Endothelial cell of umbilical vein (primary cell): ENCODE results near the gene ALX3.

Source experiments
- CTCF ChIP-seq, 2 donors: IDR thresholded peaks; 1 replicate in 1 of 2; 2 replicates in 1 of 2; pipeline ENCODE4 v1.5.1; 2011; ENCODE audit warnings: low read length in 2 of 2, mild to moderate bottlenecking in 2 of 2, moderate library complexity in 2 of 2, control low read depth in 1 of 2, inconsistent platforms in 1 of 2, low read depth in 1 of 2; ENCODE audit not compliant: insufficient read depth in 1 of 2; ENCODE audit errors: extremely low read depth in 1 of 2
- FOS ChIP-seq: IDR thresholded peaks from 2 replicates; pipeline ENCODE4 v1.6.1; 2011; ENCODE audit warnings: mild to moderate bottlenecking, low read length, moderate library complexity, borderline replicate concordance; ENCODE audit not compliant: insufficient read depth
- JUN ChIP-seq: IDR thresholded peaks from 2 replicates; pipeline ENCODE4 v1.6.1; 2011; ENCODE audit warnings: borderline replicate concordance, low read depth; ENCODE audit not compliant: insufficient read length, insufficient read depth
- MAX ChIP-seq: IDR thresholded peaks from 2 replicates; pipeline ENCODE4 v1.6.1; 2011; ENCODE audit not compliant: insufficient read depth, insufficient read length
- MYC ChIP-seq: IDR thresholded peaks from one replicate; pipeline ENCODE4 v1.6.1; 2011; ENCODE audit warnings: mild to moderate bottlenecking, low read depth, low read length
- POLR2A ChIP-seq: IDR thresholded peaks from 2 replicates; pipeline ENCODE4 v1.6.1; 2012; ENCODE audit warnings: low read depth, mild to moderate bottlenecking, control low read depth, low read length
- POLR2AphosphoS5 ChIP-seq: IDR thresholded peaks from 2 replicates; pipeline ENCODE4 v1.6.1; 2012; ENCODE audit warnings: low read depth, mild to moderate bottlenecking, control low read depth, low read length, moderate library complexity; ENCODE audit not compliant: insufficient read depth

GRCh38 chr1:110092991-110093390 is 22.5 kb upstream of the ALX3 start:
- TF ChIP-seq POLR2A (no peak), CTCF (IDR thresholded peaks at IDR 0.05; ENCODE audit: extremely low read depth in 1 of 2, insufficient read depth in 1 of 2, low read depth in 1 of 2, low read length in 2 of 2) (no peak), MYC (no peak), JUN (no peak), MAX (no peak), POLR2AphosphoS5 (no peak), FOS (no peak)
